Fibroblast of lung (primary cell): ENCODE measurements around the gene CALB2.

Experiments used
- CTCF ChIP-seq, 2 donors: IDR thresholded peaks in 1 of 2; conservative IDR thresholded peaks in 1 of 2; 1 replicate in 1 of 2; 2 replicates in 1 of 2; pipeline ENCODE4 v1.5.1; 2011 to 2012; ENCODE audit warnings: low read length in 2 of 2, control low read depth in 1 of 2, inconsistent platforms in 1 of 2, low read depth in 1 of 2, mild to moderate bottlenecking in 1 of 2
- EZH2 ChIP-seq: IDR thresholded peaks from 2 replicates; pipeline ENCODE4 v1.5.1; 2012; ENCODE audit warnings: low read length, control low read depth, mild to moderate bottlenecking; ENCODE audit errors: missing control alignments

DNA sequence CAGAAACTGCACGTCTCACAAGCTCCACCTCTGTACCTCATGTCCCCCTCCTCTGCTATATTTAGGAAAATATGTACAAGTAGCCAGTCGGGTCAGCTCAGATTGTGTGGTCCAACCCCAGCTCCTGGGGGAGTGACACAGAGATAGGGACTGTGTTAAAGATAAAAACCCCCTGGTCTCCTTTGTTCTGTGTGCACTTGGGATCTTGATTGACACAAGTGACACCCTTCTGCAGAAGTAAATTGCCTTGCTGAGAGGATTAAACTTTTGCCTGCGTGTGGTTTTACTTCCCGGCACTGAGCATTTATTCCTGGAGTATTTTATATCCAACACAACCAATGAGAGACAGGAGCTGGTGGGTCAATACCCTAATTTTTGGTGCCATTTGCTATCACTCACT lies 45.8 kb downstream of the CALB2 start:
- TF ChIP-seq CTCF (conservative IDR thresholded peaks at IDR 0.05 in 1 of 2, IDR thresholded peaks at IDR 0.05 in 1 of 2; ENCODE audit: low read depth in 1 of 2, low read length in 2 of 2) (no peak), EZH2 (no peak)
